Measurements from ENCODE around the gene TUBGCP4. TPM values are rescaled to one million over a fixed set of nuclear protein-coding genes. Genes with fewer than 3 reads are reported as not detected.

Gene TUBGCP4
- total and polyA plus RNA-seq, 12 donors: 5.3 to 23.3 (median 12.9) TPM

DNA sequence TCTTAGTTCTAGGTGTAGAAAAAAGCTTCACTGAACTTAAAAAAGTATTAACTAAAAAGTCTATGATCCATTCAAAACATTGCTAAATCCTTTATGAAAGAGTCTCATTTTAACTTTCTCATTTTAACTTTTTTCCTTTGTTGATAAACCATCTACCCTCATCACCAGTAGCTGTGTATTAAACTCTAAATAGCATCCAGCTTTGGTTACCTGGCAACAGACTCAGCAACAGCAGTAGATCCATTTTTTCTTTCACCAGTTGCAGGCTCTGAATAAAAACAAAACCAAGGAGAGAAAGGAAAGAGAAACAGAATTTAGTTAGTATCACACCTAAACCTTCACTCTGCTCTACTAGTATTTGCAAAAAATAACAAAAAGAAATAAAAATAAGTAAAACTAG, 70.4 kb downstream of the TUBGCP4 start:
- Histone ChIP-seq H3K4me3 (no peak overlapping the region), H3K9me3 (replicated peaks in 1 of 3) (no peaks in the 10 kb centered on the region), H3K27me3 (no peaks in the 10 kb centered on the region), H3K4me1 (replicated peaks in 1 of 2) (peaks cover 0 to 16% of the 10 kb centered on the region in 2 donors), H3K27ac (peak overlapping the region in 4 of 5 donors; percentile 24 to 87 (median 70)), H3K36me3 (replicated peaks in 1 of 2) (peaks cover 0 to 25% of the 10 kb centered on the region in 2 donors)
- DNase-seq: no peak
- intact Hi-C loops (cut with DNase I): loop anchor here (5.0 to 10.0 kb wide), 2 partner anchors 71 to 73 kb away; partner anchors contain the start of gene MAP1A (in 1 of the 2)
- TF ChIP-seq, protein P1, sequence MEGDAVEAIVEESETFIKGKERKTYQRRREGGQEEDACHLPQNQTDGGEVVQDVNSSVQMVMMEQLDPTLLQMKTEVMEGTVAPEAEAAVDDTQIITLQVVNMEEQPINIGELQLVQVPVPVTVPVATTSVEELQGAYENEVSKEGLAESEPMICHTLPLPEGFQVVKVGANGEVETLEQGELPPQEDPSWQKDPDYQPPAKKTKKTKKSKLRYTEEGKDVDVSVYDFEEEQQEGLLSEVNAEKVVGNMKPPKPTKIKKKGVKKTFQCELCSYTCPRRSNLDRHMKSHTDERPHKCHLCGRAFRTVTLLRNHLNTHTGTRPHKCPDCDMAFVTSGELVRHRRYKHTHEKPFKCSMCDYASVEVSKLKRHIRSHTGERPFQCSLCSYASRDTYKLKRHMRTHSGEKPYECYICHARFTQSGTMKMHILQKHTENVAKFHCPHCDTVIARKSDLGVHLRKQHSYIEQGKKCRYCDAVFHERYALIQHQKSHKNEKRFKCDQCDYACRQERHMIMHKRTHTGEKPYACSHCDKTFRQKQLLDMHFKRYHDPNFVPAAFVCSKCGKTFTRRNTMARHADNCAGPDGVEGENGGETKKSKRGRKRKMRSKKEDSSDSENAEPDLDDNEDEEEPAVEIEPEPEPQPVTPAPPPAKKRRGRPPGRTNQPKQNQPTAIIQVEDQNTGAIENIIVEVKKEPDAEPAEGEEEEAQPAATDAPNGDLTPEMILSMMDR (IDR thresholded peaks at IDR 0.05): no peak
- no peak for TF ChIP-seq POLR2A (IDR thresholded peaks at IDR 0.05)

DNA sequence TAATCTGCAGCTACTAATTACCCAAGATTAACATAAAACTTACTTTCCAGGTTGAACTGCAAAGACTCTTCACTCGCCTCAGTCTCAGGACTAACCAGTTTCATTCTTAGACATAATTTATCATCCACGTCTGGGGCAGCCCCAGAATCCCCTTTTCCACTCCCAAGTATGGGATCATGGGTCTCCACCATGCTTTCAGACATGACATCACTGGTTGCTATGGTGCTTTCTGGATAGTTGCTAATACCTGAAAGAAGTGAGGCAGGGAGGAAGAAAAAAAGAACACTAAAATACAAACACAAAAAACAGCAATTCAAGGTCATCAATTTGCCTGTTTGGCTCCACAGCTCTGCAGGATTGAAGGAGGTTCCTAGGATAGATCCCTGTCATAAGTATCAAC, 75.4 kb downstream of the TUBGCP4 start:
- Histone ChIP-seq H3K27ac (no peak overlapping the region), H3K9me3 (replicated peaks in 1 of 3) (no peaks in the 10 kb centered on the region), H3K27me3 (no peaks in the 10 kb centered on the region), H3K4me1 (replicated peaks in 1 of 2) (peaks cover 0 to 5% of the 10 kb centered on the region in 2 donors), H3K4me3 (no peak overlapping the region), H3K36me3 (replicated peaks in 1 of 2) (peaks cover 0 to 12% of the 10 kb centered on the region in 2 donors)
- TF ChIP-seq, protein P1 (IDR thresholded peaks at IDR 0.05): no peak
- TF ChIP-seq POLR2A (IDR thresholded peaks at IDR 0.05): no peak
- no peak for DNase-seq
- intact Hi-C loops (cut with DNase I): loop anchor here in 1 of 2 donors (10.0 kb wide), 1 partner anchor 68 kb away; the partner anchor contains the start of gene MAP1A
- WGBS, 4 donors: 79 to 88% (median 84%) methylated on average over 2 of the region's 2 CpGs

DNA sequence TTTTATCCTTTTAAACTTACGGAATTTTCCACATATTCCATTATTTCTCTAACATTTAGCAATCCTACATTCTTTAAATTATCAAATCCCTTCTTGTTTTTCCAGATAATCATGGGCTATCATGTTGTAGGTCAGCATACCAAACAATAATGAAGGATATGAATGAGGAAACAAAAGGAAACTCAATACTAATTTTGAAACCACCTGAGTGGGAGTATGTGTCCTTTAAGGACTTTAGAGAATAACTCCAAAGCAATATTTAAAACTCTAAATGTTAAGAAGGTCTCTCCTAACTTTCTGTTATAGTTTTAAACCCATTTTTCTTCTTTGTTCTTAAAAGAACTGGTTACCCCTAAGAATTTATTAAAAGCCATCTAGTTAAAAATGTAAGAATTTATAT, 79.1 kb downstream of the TUBGCP4 start:
- Histone ChIP-seq H3K27me3 (no peaks in the 10 kb centered on the region), H3K4me3 (no peak overlapping the region), H3K9me3 (replicated peaks in 1 of 3) (no peaks in the 10 kb centered on the region), H3K36me3 (replicated peaks in 1 of 2) (peaks cover 0 to 8% of the 10 kb centered on the region in 2 donors), H3K27ac (no peak overlapping the region), H3K4me1 (replicated peaks in 1 of 2) (no peaks in the 10 kb centered on the region)
- no peak for DNase-seq
- TF ChIP-seq POLR2A (IDR thresholded peaks at IDR 0.05): no peak
- TF ChIP-seq, protein P1 (IDR thresholded peaks at IDR 0.05): no peak
- intact Hi-C loops (cut with DNase I): loop anchor here in 1 of 2 donors (10.0 kb wide), 1 partner anchor 65 kb away; the partner anchor contains the start of gene MAP1A
- WGBS, 4 donors: 91 to 95% (median 93%) methylated on average over 1 of the region's 1 CpG

Other genes starting within 250 kb of the TUBGCP4 start
- 10 to 100 TPM; 11.3 to 25.9 (median 18.4) TPM for gene TMEM62, start 237.5 kb upstream of the TUBGCP4 start, total RNA-seq
- gene TMEM62, start 237.5 kb upstream of the TUBGCP4 start, polyA plus RNA-seq: 10 to 100 TPM; 17.5 to 21.9 (median 18.4) TPM
- gene CCNDBP1, start 185.7 kb upstream of the TUBGCP4 start, total RNA-seq: 100 to 1,000 TPM in 2 of 9 donors, 10 to 100 TPM in 7; 66.0 to 160 (median 91.2) TPM
- gene CCNDBP1, start 185.7 kb upstream of the TUBGCP4 start, polyA plus RNA-seq: 100 to 1,000 TPM in 1 of 3 donors, 10 to 100 TPM in 2; 34.1 to 106 (median 35.4) TPM
- 1 to 10 TPM in 1 of 9 donors, under 1 TPM in 1, not detected in 7; 0.45 to 4.7 TPM for gene EPB42, start 150.1 kb upstream of the TUBGCP4 start, total RNA-seq
- gene EPB42, start 150.1 kb upstream of the TUBGCP4 start, polyA plus RNA-seq: under 1 TPM in 1 of 3 donors, not detected in 2; 0.10 TPM
- gene TGM5, start 104.2 kb upstream of the TUBGCP4 start, total RNA-seq: under 1 TPM in 2 of 9 donors, not detected in 7; 0.14 TPM
- gene TGM5, start 104.2 kb upstream of the TUBGCP4 start, polyA plus RNA-seq: under 1 TPM in 1 of 3 donors, not detected in 2; 0.13 TPM
- not detected for gene TGM7, start 68.8 kb upstream of the TUBGCP4 start, total RNA-seq
- gene TGM7, start 68.8 kb upstream of the TUBGCP4 start, polyA plus RNA-seq: not detected
- gene LCMT2, start 40.5 kb upstream of the TUBGCP4 start, total RNA-seq: 10 to 100 TPM in 3 of 9 donors, 1 to 10 TPM in 6; 5.6 to 14.0 (median 9.5) TPM
- 10 to 100 TPM in 1 of 3 donors, 1 to 10 TPM in 2; 2.3 to 11.9 (median 2.8) TPM for gene LCMT2, start 40.5 kb upstream of the TUBGCP4 start, polyA plus RNA-seq
- gene ZSCAN29, start 58 bp upstream of the TUBGCP4 start, total RNA-seq: 10 to 100 TPM; 11.1 to 26.7 (median 20.1) TPM
- 10 to 100 TPM in 2 of 3 donors, 1 to 10 TPM in 1; 5.2 to 13.4 (median 10.4) TPM for gene ZSCAN29, start 58 bp upstream of the TUBGCP4 start, polyA plus RNA-seq
- 10 to 100 TPM; 22.8 to 80.9 (median 45.6) TPM for gene TP53BP1, start 122.1 kb downstream of the TUBGCP4 start, total RNA-seq
- gene TP53BP1, start 122.1 kb downstream of the TUBGCP4 start, polyA plus RNA-seq: 10 to 100 TPM; 32.9 to 45.3 (median 41.6) TPM
- 10 to 100 TPM in 4 of 9 donors, 1 to 10 TPM in 5; 4.7 to 27.0 (median 9.2) TPM for gene MAP1A, start 146.5 kb downstream of the TUBGCP4 start, total RNA-seq
- 10 to 100 TPM in 2 of 3 donors, 1 to 10 TPM in 1; 3.4 to 14.6 (median 10.0) TPM for gene MAP1A, start 146.5 kb downstream of the TUBGCP4 start, polyA plus RNA-seq
- 10 to 100 TPM; 15.6 to 63.8 (median 34.7) TPM for gene PPIP5K1, start 219.1 kb downstream of the TUBGCP4 start, total RNA-seq
- gene PPIP5K1, start 219.1 kb downstream of the TUBGCP4 start, polyA plus RNA-seq: 10 to 100 TPM; 15.4 to 28.1 (median 27.4) TPM
- gene CKMT1B, start 222.9 kb downstream of the TUBGCP4 start, total RNA-seq: 1 to 10 TPM in 7 of 9 donors, under 1 TPM in 1, not detected in 1; 0.31 to 3.9 (median 1.2) TPM
- 1 to 10 TPM; 2.9 to 6.1 (median 4.7) TPM for gene CKMT1B, start 222.9 kb downstream of the TUBGCP4 start, polyA plus RNA-seq
- gene STRC, start 247.7 kb downstream of the TUBGCP4 start, total RNA-seq: under 1 TPM; 0.09 to 0.88 (median 0.39) TPM
- 1 to 10 TPM in 2 of 3 donors, not detected in 1; 2.1 to 2.6 TPM for gene STRC, start 247.7 kb downstream of the TUBGCP4 start, polyA plus RNA-seq